Measurements from ENCODE around the gene C3orf38.
A peak's percentile ranks its signal among the peaks of the same experiment; 100 is the strongest.

Gene C3orf38

GRCh38 chr3:88141458-88142083, 8.2 kb upstream of the C3orf38 start:
- no peak overlapping the region for H3K4me3 Mint-ChIP-seq
- H3K36me3 Mint-ChIP-seq (ENCODE audit: insufficient read depth) = peaks cover 17% of the 10 kb centered on the region
- H3K27me3 Mint-ChIP-seq = no peaks in the 10 kb centered on the region
- peaks cover 0 to 5% of the 10 kb centered on the region in 2 donors for H3K4me1 Mint-ChIP-seq (ENCODE audit: low read depth in 2 of 2)
- peak overlapping the region in 1 of 2 donors; percentile 76 for H3K27ac Mint-ChIP-seq
- ATAC-seq (replicated peaks) = no peak
- DNase-seq = no peak
- no peaks in the 10 kb centered on the region for H3K9me3 Mint-ChIP-seq

DNA sequence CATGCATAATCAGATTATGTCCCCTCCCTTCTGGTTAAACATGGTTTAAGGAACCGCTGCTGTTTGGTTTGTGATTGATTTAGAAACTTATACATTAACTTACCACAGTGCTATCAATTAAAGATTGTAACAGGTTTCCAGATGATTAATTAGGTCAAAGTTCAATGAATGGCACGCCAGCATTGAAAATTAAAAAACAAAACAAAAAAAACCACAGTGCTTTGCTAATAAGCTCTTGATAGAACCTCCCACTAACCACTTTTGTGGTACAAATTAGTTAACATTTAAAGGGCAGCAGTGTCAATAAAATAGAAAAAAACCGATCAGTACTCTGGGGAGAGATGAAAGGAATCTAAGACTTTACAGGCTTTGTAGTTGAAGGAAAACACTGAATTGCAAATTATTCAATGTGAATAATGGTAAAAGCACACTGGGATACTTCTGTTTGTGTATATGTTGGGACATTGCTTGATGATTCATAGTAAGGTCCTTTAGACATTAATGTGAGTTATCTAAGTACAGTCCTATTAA, 7.6 kb upstream of the C3orf38 start:
- ATAC-seq (replicated peaks) = peak; percentile 51
- no peaks in the 10 kb centered on the region for H3K9me3 Mint-ChIP-seq
- H3K4me1 Mint-ChIP-seq (ENCODE audit: low read depth in 2 of 2) = peaks cover 0 to 5% of the 10 kb centered on the region in 2 donors
- peaks cover 11% of the 10 kb centered on the region for H3K36me3 Mint-ChIP-seq (ENCODE audit: insufficient read depth)
- no peak for DNase-seq
- no peak overlapping the region for H3K4me3 Mint-ChIP-seq
- no peak overlapping the region for H3K27ac Mint-ChIP-seq
- H3K27me3 Mint-ChIP-seq = no peaks in the 10 kb centered on the region

GRCh38 chr3:88147261-88147660, 2.5 kb upstream of the C3orf38 start:
- DNase-seq (no peak), ATAC-seq (replicated peaks) (no peak)
- no peak overlapping the region for H3K27ac Mint-ChIP-seq
- H3K9me3 Mint-ChIP-seq = no peaks in the 10 kb centered on the region
- peaks cover 18% of the 10 kb centered on the region for H3K36me3 Mint-ChIP-seq (ENCODE audit: insufficient read depth)
- H3K4me1 Mint-ChIP-seq (ENCODE audit: low read depth in 2 of 2) = peaks cover 14 to 18% of the 10 kb centered on the region in 2 donors
- H3K4me3 Mint-ChIP-seq = no peak overlapping the region
- no peaks in the 10 kb centered on the region for H3K27me3 Mint-ChIP-seq

- Mint-ChIP-seq H3K36me3 (ENCODE audit: insufficient read depth) (peaks cover 26% of the 10 kb centered on the region), H3K27me3 (no peaks in the 10 kb centered on the region), H3K9me3 (no peaks in the 10 kb centered on the region), H3K4me1 (ENCODE audit: low read depth in 2 of 2) (peaks cover 16 to 20% of the 10 kb centered on the region in 2 donors), H3K4me3 (peak overlapping the region; percentile 90 to 96), H3K27ac (peak overlapping the region; percentile 94 to 97)
- ATAC-seq (replicated peaks) (no peak), DNase-seq (no peak)
Measured at GRCh38 chr3:88148651-88149050, 1.1 kb upstream of the C3orf38 start.

- peaks cover 16 to 20% of the 10 kb centered on the region in 2 donors for H3K4me1 Mint-ChIP-seq (ENCODE audit: low read depth in 2 of 2)
- peaks cover 29% of the 10 kb centered on the region for H3K36me3 Mint-ChIP-seq (ENCODE audit: insufficient read depth)
- peak overlapping the region; percentile 94 to 97 for H3K27ac Mint-ChIP-seq
Measured at GRCh38 chr3:88149101-88149508, 654 bp upstream of the C3orf38 start.

DNA sequence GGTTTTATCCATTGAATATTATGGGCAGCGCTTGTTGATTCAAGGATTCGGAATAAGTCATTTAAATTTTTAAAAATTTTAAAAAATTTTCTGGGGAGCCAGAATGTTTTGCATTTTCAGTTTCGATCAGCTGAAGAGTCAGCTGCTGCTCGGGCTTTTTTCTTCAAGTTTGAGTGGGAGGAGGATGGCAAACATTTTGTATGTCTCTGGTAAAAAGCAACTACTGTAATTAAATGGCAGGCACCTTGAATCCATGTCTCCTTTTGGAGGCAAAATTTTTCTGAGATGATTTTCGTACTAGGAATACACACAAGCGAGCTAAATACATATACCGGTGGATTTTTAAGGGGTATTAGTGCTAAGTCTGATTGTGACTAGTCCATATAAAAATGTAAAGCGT, 612 bp downstream of the C3orf38 start:
- DNase-seq (peak in 2 of 3 experiments; percentile 10 to 11), ATAC-seq (replicated peaks) (peak; percentile 11)
- H3K4me1 Mint-ChIP-seq (ENCODE audit: low read depth in 2 of 2) = peaks cover 16 to 20% of the 10 kb centered on the region in 2 donors
- no peaks in the 10 kb centered on the region for H3K9me3 Mint-ChIP-seq
- no peaks in the 10 kb centered on the region for H3K27me3 Mint-ChIP-seq
- peak overlapping the region; percentile 94 to 97 for H3K27ac Mint-ChIP-seq
- peaks cover 42% of the 10 kb centered on the region for H3K36me3 Mint-ChIP-seq (ENCODE audit: insufficient read depth)
- peak overlapping the region; percentile 90 to 96 for H3K4me3 Mint-ChIP-seq

More at GRCh38 chr3:88149101-88149508, 654 bp upstream of the C3orf38 start:
- Mint-ChIP-seq H3K27me3 (no peaks in the 10 kb centered on the region), H3K9me3 (no peaks in the 10 kb centered on the region), H3K4me3 (peak overlapping the region; percentile 90 to 96)
- DNase-seq (peak in 1 of 3 experiments; percentile 1), ATAC-seq (replicated peaks) (peak; percentile 2)

GRCh38 chr3:88150806-88151205, 1.0 kb downstream of the C3orf38 start:
- Mint-ChIP-seq H3K27ac (peak overlapping the region; percentile 94 to 97), H3K36me3 (ENCODE audit: insufficient read depth) (peaks cover 46% of the 10 kb centered on the region), H3K4me1 (ENCODE audit: low read depth in 2 of 2) (peaks cover 16 to 20% of the 10 kb centered on the region in 2 donors), H3K9me3 (no peaks in the 10 kb centered on the region), H3K27me3 (no peaks in the 10 kb centered on the region), H3K4me3 (peak overlapping the region; percentile 90 to 96)
- ATAC-seq (replicated peaks) (no peak), DNase-seq (no peak)

DNA sequence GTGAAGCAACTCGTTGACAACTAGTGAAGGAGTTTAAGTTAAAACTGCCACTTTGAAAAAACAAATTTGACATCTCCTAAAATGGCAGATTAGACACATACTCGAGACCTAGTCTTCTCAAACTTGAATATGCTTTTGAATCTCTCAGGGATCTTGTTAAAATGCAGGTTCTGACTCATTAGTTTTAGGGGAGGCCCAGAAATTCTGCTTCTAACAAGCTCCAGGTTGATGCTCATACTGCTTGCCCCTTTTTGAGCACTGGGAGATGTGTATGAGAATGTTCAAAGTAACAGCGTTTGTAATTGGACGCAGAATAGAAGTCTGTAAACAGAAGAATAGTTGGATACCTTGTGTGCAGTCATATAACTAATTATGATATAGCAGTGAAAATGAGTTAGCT, 1.6 kb downstream of the C3orf38 start:
- Mint-ChIP-seq H3K4me1 (ENCODE audit: low read depth in 2 of 2) (peaks cover 16 to 20% of the 10 kb centered on the region in 2 donors), H3K27me3 (no peaks in the 10 kb centered on the region)
- ATAC-seq (replicated peaks) = no peak

GRCh38 chr3:88152841-88153240, 3.1 kb downstream of the C3orf38 start:
- Mint-ChIP-seq H3K4me3 (peak overlapping the region; percentile 6 to 90), H3K27me3 (no peaks in the 10 kb centered on the region), H3K4me1 (ENCODE audit: low read depth in 2 of 2) (peaks cover 16 to 24% of the 10 kb centered on the region in 2 donors), H3K9me3 (no peaks in the 10 kb centered on the region), H3K36me3 (ENCODE audit: insufficient read depth) (peaks cover 66% of the 10 kb centered on the region), H3K27ac (peak overlapping the region; percentile 35 to 65)
- ATAC-seq (replicated peaks) = no peak
- DNase-seq = no peak

More for the DNA sequence above, 1.6 kb downstream of the C3orf38 start:
- H3K4me3 Mint-ChIP-seq = peak overlapping the region; percentile 90 to 96
- H3K9me3 Mint-ChIP-seq = no peaks in the 10 kb centered on the region
- peak overlapping the region; percentile 13 to 94 for H3K27ac Mint-ChIP-seq
- no peak for DNase-seq
- H3K36me3 Mint-ChIP-seq (ENCODE audit: insufficient read depth) = peaks cover 52% of the 10 kb centered on the region

- H3K4me1 Mint-ChIP-seq (ENCODE audit: low read depth in 2 of 2) = peaks cover 0 to 5% of the 10 kb centered on the region in 2 donors
- DNase-seq = no peak
- no peak for ATAC-seq (replicated peaks)
- no peak overlapping the region for H3K27ac Mint-ChIP-seq
- no peaks in the 10 kb centered on the region for H3K9me3 Mint-ChIP-seq
- no peaks in the 10 kb centered on the region for H3K27me3 Mint-ChIP-seq
- H3K4me3 Mint-ChIP-seq = no peak overlapping the region
- peaks cover 18% of the 10 kb centered on the region for H3K36me3 Mint-ChIP-seq (ENCODE audit: insufficient read depth)
Measured at GRCh38 chr3:88166419-88166971, 16.7 kb downstream of the C3orf38 start.

GRCh38 chr3:88167173-88167572, 17.4 kb downstream of the C3orf38 start:
- Mint-ChIP-seq H3K9me3 (no peaks in the 10 kb centered on the region), H3K27me3 (no peaks in the 10 kb centered on the region), H3K27ac (no peak overlapping the region), H3K4me3 (no peak overlapping the region), H3K4me1 (ENCODE audit: low read depth in 2 of 2) (peaks cover 0 to 5% of the 10 kb centered on the region in 2 donors), H3K36me3 (ENCODE audit: insufficient read depth) (peaks cover 14% of the 10 kb centered on the region)
- DNase-seq (no peak), ATAC-seq (replicated peaks) (no peak)

- Mint-ChIP-seq H3K4me3 (no peak overlapping the region), H3K4me1 (ENCODE audit: low read depth in 2 of 2) (peaks cover 0 to 4% of the 10 kb centered on the region in 2 donors), H3K27ac (no peak overlapping the region), H3K9me3 (no peaks in the 10 kb centered on the region), H3K27me3 (no peaks in the 10 kb centered on the region), H3K36me3 (ENCODE audit: insufficient read depth) (peaks cover 9% of the 10 kb centered on the region)
- DNase-seq (no peak), ATAC-seq (replicated peaks) (no peak)
Measured at GRCh38 chr3:88167704-88168103, 17.9 kb downstream of the C3orf38 start.

- DNase-seq = no peak
- no peak overlapping the region for H3K4me3 Mint-ChIP-seq
- H3K27ac Mint-ChIP-seq = no peak overlapping the region
- peaks cover 0 to 4% of the 10 kb centered on the region in 2 donors for H3K4me1 Mint-ChIP-seq (ENCODE audit: low read depth in 2 of 2)
- no peaks in the 10 kb centered on the region for H3K9me3 Mint-ChIP-seq
- ATAC-seq (replicated peaks) = no peak
- peaks cover 9% of the 10 kb centered on the region for H3K36me3 Mint-ChIP-seq (ENCODE audit: insufficient read depth)
- H3K27me3 Mint-ChIP-seq = no peaks in the 10 kb centered on the region
Measured at GRCh38 chr3:88168171-88168570, 18.4 kb downstream of the C3orf38 start.
